ENCODE data around the gene DSTN. TPM values are rescaled to one million over a fixed set of nuclear protein-coding genes. Genes with fewer than 3 reads are reported as not detected.

The DSTN gene
- total RNA-seq, 1 experiment from 2014 or later, result 202 TPM

GRCh38 chr20:17556837-17557674 lies 12.8 kb upstream of the DSTN start:
- peak overlapping the region; percentile 46 to 56 for H3K4me3 ChIP-seq (replicated peaks in 1 of 2; ENCODE audit: low read depth in 1 of 2, low read length in 2 of 2)
- ATAC-seq (peak; percentile 69), DNase-seq (ENCODE audit: low read depth, low spot score) (no peak)
- no peak overlapping the region for H2AFZ ChIP-seq (ENCODE audit: low read depth, low read length, poor library complexity, severe bottlenecking)
- no peaks in the 10 kb centered on the region for H3K27me3 ChIP-seq (ENCODE audit: insufficient read depth, low read length)
- peak overlapping the region; percentile 78 for H3K4me2 ChIP-seq (ENCODE audit: low read length)
- TF ChIP-seq ZBTB33 (IDR thresholded peaks at IDR 0.05; ENCODE audit: extremely low read depth, insufficient replicate concordance, low read length), result no peak
- H3K27ac ChIP-seq (ENCODE audit: low read depth, low read length), result peak overlapping the region; percentile 91
- CTCF ChIA-PET, result interaction anchor here (1.3 to 1.7 kb wide), 4 partner anchors 14 to 24 kb away, joined by 3 to 5 read pairs (median 4); no protein-coding TSS in a partner anchor
- peaks cover 42 to 63% of the 10 kb centered on the region in 2 experiments for H3K4me1 ChIP-seq (ENCODE audit: control insufficient read depth in 1 of 2, insufficient read depth in 2 of 2, low read length in 2 of 2)
- no peaks in the 10 kb centered on the region for H3K36me3 ChIP-seq (ENCODE audit: control insufficient read depth in 1 of 2, insufficient read depth in 2 of 2, low read length in 2 of 2)
- peak overlapping the region; percentile 71 for H3K9ac ChIP-seq (ENCODE audit: low read length)
- no peaks in the 10 kb centered on the region for H3K9me2 ChIP-seq (ENCODE audit: insufficient read depth)
- H3K79me2 ChIP-seq (ENCODE audit: insufficient read depth, low read length), result no peaks in the 10 kb centered on the region; the same call in 1 of the 2 replicates
- intact Hi-C loops (cut with micrococcal nuclease), result no loop called here
- BruUV-seq (replicated peaks), result no TSS peak
- H3K9me3 ChIP-seq (ENCODE audit: control insufficient read depth in 1 of 2, insufficient read depth in 1 of 2, low read depth in 1 of 2, low read length in 2 of 2), result no peaks in the 10 kb centered on the region
- POLR2A ChIA-PET, result interaction anchor here (0.6 to 3.8 kb wide), 8 partner anchors 13 to 124 kb away, joined by 3 to 38 read pairs (median 6); partner anchors contain the start of gene DSTN
- RAD21 ChIA-PET (ENCODE audit: low non-redundant PET in 1 of 2, low total read pairs in 2 of 2, uncharacterized antibody in 2 of 2, unreplicated experiment in 2 of 2), result interaction anchor here in 1 of 2 experiments (0.8 kb wide), 1 partner anchor 13 kb away, joined by 4 read pairs; the partner anchor contains the start of gene DSTN
- no peaks in the 10 kb centered on the region for H4K20me1 ChIP-seq (ENCODE audit: insufficient read depth)

- DNase-seq (ENCODE audit: low read depth, low spot score) (peak; percentile 78), ATAC-seq (peak; percentile 67)
- peak overlapping the region; percentile 46 to 56 for H3K4me3 ChIP-seq (replicated peaks in 1 of 2; ENCODE audit: low read depth in 1 of 2, low read length in 2 of 2)
- peak overlapping the region; percentile 91 for H3K27ac ChIP-seq (ENCODE audit: low read depth, low read length)
- no peak overlapping the region for H2AFZ ChIP-seq (ENCODE audit: low read depth, low read length, poor library complexity, severe bottlenecking)
- peak overlapping the region; percentile 71 for H3K9ac ChIP-seq (ENCODE audit: low read length)
- H3K9me3 ChIP-seq (ENCODE audit: control insufficient read depth in 1 of 2, insufficient read depth in 1 of 2, low read depth in 1 of 2, low read length in 2 of 2), result no peaks in the 10 kb centered on the region
- no peaks in the 10 kb centered on the region for H3K27me3 ChIP-seq (ENCODE audit: insufficient read depth, low read length)
- BruUV-seq (replicated peaks), result no TSS peak
- H3K9me2 ChIP-seq (ENCODE audit: insufficient read depth), result no peaks in the 10 kb centered on the region
- CTCF ChIA-PET, result interaction anchor here (1.3 to 1.7 kb wide), 4 partner anchors 14 to 23 kb away, joined by 3 to 5 read pairs (median 4); no protein-coding TSS in a partner anchor
- H3K4me1 ChIP-seq (ENCODE audit: control insufficient read depth in 1 of 2, insufficient read depth in 2 of 2, low read length in 2 of 2), result peaks cover 42 to 65% of the 10 kb centered on the region in 2 experiments
- POLR2A ChIA-PET, result interaction anchor here (0.6 to 3.8 kb wide), 7 partner anchors 13 to 124 kb away, joined by 4 to 38 read pairs (median 7); partner anchors contain the start of gene DSTN
- peak overlapping the region; percentile 78 for H3K4me2 ChIP-seq (ENCODE audit: low read length)
- H3K79me2 ChIP-seq (ENCODE audit: insufficient read depth, low read length), result no peaks in the 10 kb centered on the region; the same call in 1 of the 2 replicates
- RAD21 ChIA-PET (ENCODE audit: low non-redundant PET in 1 of 2, low total read pairs in 2 of 2, uncharacterized antibody in 2 of 2, unreplicated experiment in 2 of 2), result no interaction called here
- H4K20me1 ChIP-seq (ENCODE audit: insufficient read depth), result no peaks in the 10 kb centered on the region
- no peaks in the 10 kb centered on the region for H3K36me3 ChIP-seq (ENCODE audit: control insufficient read depth in 1 of 2, insufficient read depth in 2 of 2, low read length in 2 of 2)
- peak; percentile 89 for TF ChIP-seq JUND (IDR thresholded peaks at IDR 0.05)
- no peak for TF ChIP-seq ZFX (IDR thresholded peaks at IDR 0.05)
- peak; percentile 7; the same call in 1 of the 2 replicates for TF ChIP-seq RAD21 (IDR thresholded peaks at IDR 0.05; ENCODE audit: low read depth)
- no peak for TF ChIP-seq ELF1 (IDR thresholded peaks at IDR 0.05; ENCODE audit: borderline replicate concordance, low read depth)
- TF ChIP-seq MAX (IDR thresholded peaks at IDR 0.05), result peak; percentile 60; the same call in 1 of the 2 replicates
- TF ChIP-seq CTCF (IDR thresholded peaks at IDR 0.05 in 2 of 3, conservative IDR thresholded peaks at IDR 0.05 in 1 of 3; ENCODE audit: borderline replicate concordance in 1 of 3, insufficient read depth in 1 of 3, low read depth in 2 of 3, low read length in 2 of 3), result no peak
- TF ChIP-seq SIN3A (IDR thresholded peaks at IDR 0.05; ENCODE audit: low read depth), result 0 out of 2 replicates have a peak, but pooled peaks have one; percentile 30
- TF ChIP-seq CEBPB (IDR thresholded peaks at IDR 0.05; ENCODE audit: low read depth), result no peak; the same call in 1 of the 2 replicates
- no peak for TF ChIP-seq EZH2 (IDR thresholded peaks at IDR 0.05)
- peak; percentile 84; the same call in 1 of the 2 replicates for TF ChIP-seq CBX3 (IDR thresholded peaks at IDR 0.05; ENCODE audit: low read depth)
- peak; percentile 7; the same call in 1 of the 2 replicates for TF ChIP-seq POLR2AphosphoS5 (IDR thresholded peaks at IDR 0.05; ENCODE audit: low read depth, low read length)
- peak; percentile 82 for TF ChIP-seq FOSL1 (IDR thresholded peaks at IDR 0.05; ENCODE audit: low read depth)
- peak; percentile 92 for TF ChIP-seq SP1 (IDR thresholded peaks at IDR 0.05; ENCODE audit: low read depth)
- intact Hi-C loops (cut with micrococcal nuclease), result loop anchor here (1.0 kb wide), 1 partner anchor 12 kb away; no protein-coding TSS in a partner anchor
Measured at GRCh38 chr20:17557675-17558006, 12.2 kb upstream of the DSTN start.
